Measurements from ENCODE around the gene PERM1.

Gene PERM1

GRCh38 chr1:939511-940106 lies 42.3 kb downstream of the PERM1 start:
- TF ChIP-seq CTCF (IDR thresholded peaks at IDR 0.05; ENCODE audit: low read depth, low read length, missing control alignments) = no peak
- H3K4me3 ChIP-seq (ENCODE audit: low read depth, low read length) = no peak overlapping the region
- DNase-seq (ENCODE audit: low read depth) = no peak

- no peak overlapping the region for H3K4me3 ChIP-seq (ENCODE audit: low read depth, low read length)
- no peak for DNase-seq (ENCODE audit: low read depth)
- TF ChIP-seq CTCF (IDR thresholded peaks at IDR 0.05; ENCODE audit: low read depth, low read length, missing control alignments) = peak; percentile 19
These were observed 43.0 kb downstream of the PERM1 start for GRCh38 chr1:938711-939489.

GRCh38 chr1:938088-938683 lies 43.7 kb downstream of the PERM1 start:
- no peak for DNase-seq (ENCODE audit: low read depth)

GRCh38 chr1:937521-937920 lies 44.4 kb downstream of the PERM1 start:
- no peak for DNase-seq (ENCODE audit: low read depth)
- no peak for TF ChIP-seq CTCF (IDR thresholded peaks at IDR 0.05; ENCODE audit: low read depth, low read length, missing control alignments)
- H3K4me3 ChIP-seq (ENCODE audit: low read depth, low read length) = no peak overlapping the region

More at GRCh38 chr1:938088-938683, 43.7 kb downstream of the PERM1 start:
- TF ChIP-seq CTCF (IDR thresholded peaks at IDR 0.05; ENCODE audit: low read depth, low read length, missing control alignments) = peak; percentile 30
- H3K4me3 ChIP-seq (ENCODE audit: low read depth, low read length) = no peak overlapping the region

- no peak for TF ChIP-seq CTCF (IDR thresholded peaks at IDR 0.05; ENCODE audit: low read depth, low read length, missing control alignments)
- no peak overlapping the region for H3K4me3 ChIP-seq (ENCODE audit: low read depth, low read length)
- no peak for DNase-seq (ENCODE audit: low read depth)
These were observed 45.3 kb downstream of the PERM1 start for GRCh38 chr1:936348-937264.

- no peak for DNase-seq (ENCODE audit: low read depth)
- no peak for TF ChIP-seq CTCF (IDR thresholded peaks at IDR 0.05; ENCODE audit: low read depth, low read length, missing control alignments)
- H3K4me3 ChIP-seq (ENCODE audit: low read depth, low read length) = no peak overlapping the region
These were observed 46.1 kb downstream of the PERM1 start for GRCh38 chr1:935751-936231.

All from GM12864 (cell line).